H9 (cell line): ENCODE results near the gene ANKRD13D. TPM values are rescaled to one million over a fixed set of nuclear protein-coding genes. Genes with fewer than 3 reads are reported as not detected.

Experiments used
- DNase-seq: peaks from one replicate; pipeline ENCODE4 v3.0.0-alpha.2; 2017
- H2AFZ ChIP-seq: one replicate; pipeline ENCODE4 v1.6.1; 2013; ENCODE audit warnings: mild to moderate bottlenecking, low read length, control low read depth, moderate library complexity
- H2AK5ac ChIP-seq: 2 replicates; pipeline ENCODE4 v1.6.1; 2013; ENCODE audit warnings: low read length, control low read depth, mixed read lengths; ENCODE audit not compliant: insufficient read length
- H2BK120ac ChIP-seq: one replicate; pipeline ENCODE4 v1.6.1; 2013; ENCODE audit warnings: low read depth, mild to moderate bottlenecking, low read length, control low read depth, inconsistent platforms; ENCODE audit not compliant: poor library complexity, severe bottlenecking
- H2BK12ac ChIP-seq: 2 replicates; pipeline ENCODE4 v1.6.1; 2013; ENCODE audit warnings: low read length, control low read depth, mixed read lengths, low read depth; ENCODE audit not compliant: insufficient read length
- H2BK15ac ChIP-seq: 2 replicates; pipeline ENCODE4 v1.6.1; 2013; ENCODE audit warnings: low read depth, low read length, control low read depth
- H2BK20ac ChIP-seq: one replicate; pipeline ENCODE4 v1.6.1; 2013; ENCODE audit warnings: low read depth, mild to moderate bottlenecking, low read length, control low read depth, inconsistent platforms; ENCODE audit not compliant: poor library complexity, severe bottlenecking
- H2BK5ac ChIP-seq: 2 replicates; pipeline ENCODE4 v1.6.1; 2013; ENCODE audit warnings: low read length, control low read depth, mixed read lengths; ENCODE audit not compliant: insufficient read length
- H3K14ac ChIP-seq: 2 replicates; pipeline ENCODE4 v1.6.1; 2013; ENCODE audit warnings: low read length, control low read depth; ENCODE audit not compliant: insufficient read depth
- H3K18ac ChIP-seq: 2 replicates; pipeline ENCODE4 v1.6.1; 2013; ENCODE audit warnings: low read depth, mild to moderate bottlenecking, mixed read lengths, low read length, control low read depth; ENCODE audit not compliant: insufficient read length
- H3K23ac ChIP-seq: 2 replicates; pipeline ENCODE4 v1.6.1; 2013; ENCODE audit warnings: low read length, control low read depth, mixed read lengths, low read depth; ENCODE audit not compliant: insufficient read length
- H3K23me2 ChIP-seq: 2 replicates; pipeline ENCODE4 v1.6.1; 2013; ENCODE audit warnings: low read depth, mild to moderate bottlenecking, mixed read lengths, low read length, control low read depth; ENCODE audit not compliant: insufficient read length, poor library complexity, severe bottlenecking
- H3K27ac ChIP-seq: 2 replicates; pipeline ENCODE4 v1.5.1; 2013; ENCODE audit warnings: low read length, control low read depth, mixed read lengths, low read depth; ENCODE audit not compliant: insufficient read length
- H3K27me3 ChIP-seq: 2 replicates; pipeline ENCODE4 v1.6.1; 2013; ENCODE audit warnings: low read length, control low read depth, inconsistent platforms; ENCODE audit not compliant: insufficient read depth
- H3K4ac ChIP-seq: 2 replicates; pipeline ENCODE4 v1.6.1; 2013; ENCODE audit warnings: low read depth, mild to moderate bottlenecking, control low read depth, inconsistent platforms, low read length, moderate library complexity
- H3K4me1 ChIP-seq: 2 replicates; pipeline ENCODE4 v1.6.1; 2013; ENCODE audit warnings: low read length, control low read depth, inconsistent platforms; ENCODE audit not compliant: insufficient read depth
- H3K4me2 ChIP-seq: 2 replicates; pipeline ENCODE4 v1.6.1; 2013; ENCODE audit warnings: low read length, control low read depth, mixed read lengths; ENCODE audit not compliant: insufficient read length, insufficient read depth
- H3K56ac ChIP-seq: 2 replicates; pipeline ENCODE4 v1.6.1; 2013; ENCODE audit warnings: low read depth, mild to moderate bottlenecking, mixed read lengths, low read length, control low read depth; ENCODE audit not compliant: insufficient read length
- H3K79me1 ChIP-seq: 2 replicates; pipeline ENCODE4 v1.6.1; 2013; ENCODE audit warnings: low read depth, mild to moderate bottlenecking, moderate library complexity, low read length, control low read depth, inconsistent platforms; ENCODE audit not compliant: insufficient read depth, poor library complexity, severe bottlenecking
- H3K79me2 ChIP-seq: 2 replicates; pipeline ENCODE4 v1.6.1; 2013; ENCODE audit warnings: low read length, control low read depth, inconsistent platforms; ENCODE audit not compliant: insufficient read depth
- H3K9ac ChIP-seq: 2 replicates; pipeline ENCODE4 v1.6.1; 2013; ENCODE audit warnings: low read length, control low read depth, mixed read lengths; ENCODE audit not compliant: insufficient read length; ENCODE audit errors: extremely low read depth
- H3K9me3 ChIP-seq: one replicate; pipeline ENCODE4 v1.6.1; 2013; ENCODE audit warnings: low read depth, low read length, inconsistent platforms; ENCODE audit not compliant: control insufficient read depth
- H3T11ph ChIP-seq: one replicate; pipeline ENCODE4 v1.6.1; 2013; ENCODE audit warnings: mild to moderate bottlenecking, low read length, control low read depth, inconsistent platforms
- H4K20me1 ChIP-seq: one replicate; pipeline ENCODE4 v1.6.1; 2013; ENCODE audit not compliant: control insufficient read depth, insufficient read length, insufficient read depth
- H4K5ac ChIP-seq: 2 replicates; pipeline ENCODE4 v1.6.1; 2013; ENCODE audit warnings: low read depth, mild to moderate bottlenecking, mixed read lengths, low read length, control low read depth; ENCODE audit not compliant: insufficient read length
- H4K8ac ChIP-seq: replicated peaks from 2 replicates; pipeline ENCODE4 v1.6.1; 2013; ENCODE audit warnings: low read length, control low read depth, mixed read lengths, low read depth; ENCODE audit not compliant: insufficient read length
- H4K91ac ChIP-seq: 2 replicates; pipeline ENCODE4 v1.6.1; 2013; ENCODE audit warnings: low read depth, mild to moderate bottlenecking, moderate library complexity, mixed read lengths, low read length, control low read depth; ENCODE audit not compliant: insufficient read length
- H3K27ac Mint-ChIP-seq, 3 experiments: 2 replicates in 2 of 3; 3 replicates in 1 of 3; pipeline ENCODE4 v1.8.0; 2020 to 2021; ENCODE audit warnings: mixed read lengths in 3 of 3, mild to moderate bottlenecking in 1 of 3, moderate library complexity in 1 of 3
- H3K27me3 Mint-ChIP-seq: 2 replicates; pipeline ENCODE4 v1.8.0; 2021; ENCODE audit warnings: low read depth, mild to moderate bottlenecking, moderate library complexity, mixed read lengths
- H3K36me3 Mint-ChIP-seq, 3 experiments: 2 replicates in 2 of 3; 3 replicates in 1 of 3; pipeline ENCODE4 v1.8.0; 2020 to 2021; ENCODE audit warnings: low read depth in 3 of 3, mixed read lengths in 3 of 3; ENCODE audit not compliant: insufficient read depth in 1 of 3
- H3K4me1 Mint-ChIP-seq, 2 experiments: 2 replicates each; pipeline ENCODE4 v1.8.0; 2020; ENCODE audit warnings: mixed read lengths in 2 of 2
- H3K4me3 Mint-ChIP-seq, 2 experiments: 2 replicates in 1 of 2; 3 replicates in 1 of 2; pipeline ENCODE4 v1.8.0; 2020 to 2021; ENCODE audit warnings: mild to moderate bottlenecking in 2 of 2, mixed read lengths in 2 of 2, moderate library complexity in 1 of 2
- H3K9me3 Mint-ChIP-seq, 2 experiments: 2 replicates in 1 of 2; 3 replicates in 1 of 2; pipeline ENCODE4 v1.8.0; 2020; ENCODE audit warnings: mild to moderate bottlenecking in 2 of 2, mixed read lengths in 2 of 2, moderate library complexity in 1 of 2
- WGBS: extraction: QIAGEN DNeasy Blood & Tissue Kit; methylation state at CpG from one replicate; pipeline ENCODE4 v1.1.7; 2013; ENCODE audit warnings: missing lambda C conversion rate, low lambda C conversion rate, mixed read lengths; ENCODE audit not compliant: insufficient read length; ENCODE audit errors: extremely low coverage; 5-methylcytosine and 5-hydroxymethylcytosine counted together
- total RNA-seq: library from RNA; stranded (reverse); gene quantifications from 2 replicates; pipeline ENCODE4 v1.2.1, GENCODE V29; 2021
- TF ChIP-seq, protein P1 (sequence below): fragments of 200-600 bp; sonication (generic); conservative IDR thresholded peaks from 3 replicates; pipeline ENCODE4 v1.8.0; 2021; ENCODE audit warnings: antibody characterized with exemption, mild to moderate bottlenecking

The ANKRD13D gene
- total RNA-seq, 1 experiment from 2014 or later: 42.1 TPM

DNA sequence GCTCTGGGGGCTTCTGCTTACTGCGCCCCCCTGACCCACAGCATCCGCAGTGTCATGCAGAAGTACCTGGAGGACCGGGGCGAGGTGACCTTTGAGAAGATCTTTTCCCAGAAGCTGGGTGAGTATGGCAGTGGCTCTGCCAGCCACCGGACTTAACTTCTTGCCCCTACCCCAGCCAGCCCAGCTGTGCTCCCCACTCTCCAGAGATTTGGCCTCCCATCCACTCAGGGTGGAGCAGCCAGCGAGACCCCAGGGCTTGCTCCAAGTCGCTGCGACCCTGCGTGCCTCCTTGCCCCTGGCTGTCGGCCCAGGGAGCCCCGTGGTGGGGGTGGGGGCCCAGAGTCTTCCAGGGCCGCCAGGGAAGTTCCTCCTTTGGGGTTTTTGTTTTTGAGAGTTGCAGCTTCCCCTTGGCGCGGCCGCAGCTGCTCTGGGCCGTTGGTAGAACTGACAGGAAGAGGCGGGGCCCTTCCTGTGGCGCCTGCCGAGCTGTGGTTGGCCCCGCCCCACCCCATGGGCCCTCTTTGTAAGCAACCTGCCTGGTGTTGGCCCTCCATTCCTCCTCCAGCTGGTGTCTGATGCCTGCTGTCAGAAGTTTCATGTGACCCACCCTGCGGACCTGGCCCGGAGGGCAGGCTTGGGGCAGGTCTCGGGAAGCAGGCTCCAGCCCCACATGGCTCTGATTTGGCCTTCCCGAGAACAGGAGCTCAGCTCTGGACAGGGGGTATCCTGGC, 11.7 kb upstream of the ANKRD13D start:
- no peaks in the 10 kb centered on the region for H3K27me3 Mint-ChIP-seq
- no peak overlapping the region for H3K56ac ChIP-seq
- no peak overlapping the region for H3K4me2 ChIP-seq
- no peak overlapping the region for H4K8ac ChIP-seq
- H4K5ac ChIP-seq: no peak overlapping the region
- H3K27ac ChIP-seq: no peak overlapping the region
- no peaks in the 10 kb centered on the region for H3K23me2 ChIP-seq
- H3K27me3 ChIP-seq: no peaks in the 10 kb centered on the region
- H2BK12ac ChIP-seq: no peak overlapping the region
- H2BK20ac ChIP-seq: no peak overlapping the region
- H3K79me2 ChIP-seq: peaks cover under 1% of the 10 kb centered on the region; the same call in 1 of the 2 replicates
- H3K9ac ChIP-seq: no peak overlapping the region
- no peak overlapping the region for H2BK120ac ChIP-seq
- H3K9me3 Mint-ChIP-seq: no peaks in the 10 kb centered on the region
- H4K91ac ChIP-seq: no peak overlapping the region
- peaks cover 10 to 35% (median 33%) of the 10 kb centered on the region in 3 experiments; a peak in 6 of 7 replicates for H3K36me3 Mint-ChIP-seq
- no peaks in the 10 kb centered on the region for H3K79me1 ChIP-seq
- no peaks in the 10 kb centered on the region for H4K20me1 ChIP-seq
- no peak overlapping the region for H2AFZ ChIP-seq
- H3K4ac ChIP-seq: no peak overlapping the region
- no peak overlapping the region for H2BK5ac ChIP-seq
- peak overlapping the region; percentile 70 to 87 (median 72); a peak in 6 of 7 replicates for H3K27ac Mint-ChIP-seq
- H3K4me1 Mint-ChIP-seq: peaks cover 14 to 23% of the 10 kb centered on the region in 2 experiments
- no peak overlapping the region for H3T11ph ChIP-seq
- peak overlapping the region in 1 of 2 experiments; percentile 40; a peak in 1 of 5 replicates for H3K4me3 Mint-ChIP-seq
- no CpG with 5 or more reads among the region's 24 CpGs for WGBS
- no peaks in the 10 kb centered on the region for H3K9me3 ChIP-seq
- H3K18ac ChIP-seq: no peak overlapping the region
- no peak overlapping the region for H2AK5ac ChIP-seq
- TF ChIP-seq, protein P1, sequence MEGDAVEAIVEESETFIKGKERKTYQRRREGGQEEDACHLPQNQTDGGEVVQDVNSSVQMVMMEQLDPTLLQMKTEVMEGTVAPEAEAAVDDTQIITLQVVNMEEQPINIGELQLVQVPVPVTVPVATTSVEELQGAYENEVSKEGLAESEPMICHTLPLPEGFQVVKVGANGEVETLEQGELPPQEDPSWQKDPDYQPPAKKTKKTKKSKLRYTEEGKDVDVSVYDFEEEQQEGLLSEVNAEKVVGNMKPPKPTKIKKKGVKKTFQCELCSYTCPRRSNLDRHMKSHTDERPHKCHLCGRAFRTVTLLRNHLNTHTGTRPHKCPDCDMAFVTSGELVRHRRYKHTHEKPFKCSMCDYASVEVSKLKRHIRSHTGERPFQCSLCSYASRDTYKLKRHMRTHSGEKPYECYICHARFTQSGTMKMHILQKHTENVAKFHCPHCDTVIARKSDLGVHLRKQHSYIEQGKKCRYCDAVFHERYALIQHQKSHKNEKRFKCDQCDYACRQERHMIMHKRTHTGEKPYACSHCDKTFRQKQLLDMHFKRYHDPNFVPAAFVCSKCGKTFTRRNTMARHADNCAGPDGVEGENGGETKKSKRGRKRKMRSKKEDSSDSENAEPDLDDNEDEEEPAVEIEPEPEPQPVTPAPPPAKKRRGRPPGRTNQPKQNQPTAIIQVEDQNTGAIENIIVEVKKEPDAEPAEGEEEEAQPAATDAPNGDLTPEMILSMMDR: no peak
- peak overlapping the region; percentile 39; the same call in 1 of the 2 replicates for H3K14ac ChIP-seq
- DNase-seq: peak; percentile 88
- no peak overlapping the region for H3K23ac ChIP-seq
- no peak overlapping the region for H2BK15ac ChIP-seq
- peaks cover 2% of the 10 kb centered on the region; the same call in 1 of the 2 replicates for H3K4me1 ChIP-seq
